MM.1S (cell line): ENCODE data around the gene KRTAP20-2.

ENCODE experiments used
- DNase-seq: peaks from one replicate; pipeline ENCODE4 v3.0.0-alpha.2; 2015
- H2AFZ ChIP-seq: fragments of 300-600 bp; sonication (generic); 2 replicates; pipeline ENCODE4 v1.6.0; 2016; ENCODE audit warnings: antibody characterized with exemption, low read length
- H3F3A ChIP-seq: fragments of 300-600 bp; sonication (generic); 2 replicates; pipeline ENCODE4 v1.6.1; 2016; ENCODE audit warnings: mild to moderate bottlenecking, antibody characterized with exemption, low read length, moderate library complexity, mixed read lengths; ENCODE audit not compliant: insufficient read depth
- H3K27ac ChIP-seq: fragments of 300-600 bp; sonication (generic); 2 replicates; pipeline ENCODE4 v1.5.1; 2016; ENCODE audit warnings: mild to moderate bottlenecking, low read length
- H3K27me3 ChIP-seq: fragments of 300-600 bp; sonication (generic); replicated peaks from 2 replicates; pipeline ENCODE4 v1.6.0; 2016; ENCODE audit warnings: low read length; ENCODE audit not compliant: insufficient read depth
- H3K36me3 ChIP-seq: fragments of 300-600 bp; sonication (generic); replicated peaks from 2 replicates; pipeline ENCODE4 v1.6.1; 2016; ENCODE audit warnings: mild to moderate bottlenecking, low read length, mixed read lengths; ENCODE audit not compliant: insufficient read depth
- H3K4me1 ChIP-seq: fragments of 300-600 bp; sonication (generic); 2 replicates; pipeline ENCODE4 v1.6.1; 2016; ENCODE audit warnings: low read length, mixed read lengths
- H3K4me2 ChIP-seq: fragments of 300-600 bp; sonication (generic); 2 replicates; pipeline ENCODE4 v1.6.0; 2016; ENCODE audit warnings: low read depth, low read length
- H3K4me3 ChIP-seq: fragments of 300-600 bp; sonication (generic); 2 replicates; pipeline ENCODE4 v1.5.1; 2016; ENCODE audit warnings: low read length, mixed read lengths
- H3K79me2 ChIP-seq: fragments of 300-600 bp; sonication (generic); 2 replicates; pipeline ENCODE4 v1.6.1; 2016; ENCODE audit warnings: mixed run types, low read length, mixed read lengths
- H3K9ac ChIP-seq: fragments of 300-600 bp; sonication (generic); 2 replicates; pipeline ENCODE4 v1.6.1; 2016; ENCODE audit warnings: low read length, mixed read lengths
- H3K9me2 ChIP-seq: fragments of 300-600 bp; sonication (generic); replicated peaks from 2 replicates; pipeline ENCODE4 v1.6.1; 2016; ENCODE audit warnings: mild to moderate bottlenecking, low read length, mixed read lengths; ENCODE audit not compliant: insufficient read depth
- H3K9me3 ChIP-seq: fragments of 300-600 bp; sonication (generic); replicated peaks from 2 replicates; pipeline ENCODE4 v1.6.1; 2016; ENCODE audit warnings: mild to moderate bottlenecking, low read length, mixed read lengths; ENCODE audit not compliant: insufficient read depth
- H4K20me1 ChIP-seq: fragments of 300-600 bp; sonication (generic); 2 replicates; pipeline ENCODE4 v1.6.1; 2016; ENCODE audit warnings: mild to moderate bottlenecking, low read length, moderate library complexity, mixed read lengths; ENCODE audit not compliant: insufficient read depth
- CTCF ChIP-seq: fragments of 300-600 bp; sonication (generic); IDR thresholded peaks from 2 replicates; pipeline ENCODE4 v1.5.1; 2016; ENCODE audit warnings: antibody characterized with exemption, low read length, mixed read lengths
- EZH2 ChIP-seq: fragments of 300-600 bp; sonication (generic); optimal IDR thresholded peaks from 2 replicates; pipeline ENCODE3; 2017; ENCODE audit warnings: low read depth, mild to moderate bottlenecking, antibody characterized with exemption, low read length, mixed read lengths
- EZH2phosphoT487 ChIP-seq: fragments of 300-600 bp; sonication (generic); IDR thresholded peaks from 2 replicates; pipeline ENCODE4 v1.6.1; 2018; ENCODE audit warnings: antibody characterized with exemption, low read length

KRTAP20-2 gene

GRCh38 chr21:30652891-30653290, 17.9 kb downstream of the KRTAP20-2 start:
- Histone ChIP-seq H4K20me1 (no peaks in the 10 kb centered on the region), H3K27ac (no peak overlapping the region), H3K9me2 (no peaks in the 10 kb centered on the region), H3K79me2 (no peaks in the 10 kb centered on the region), H3K4me1 (no peaks in the 10 kb centered on the region), H3K4me2 (no peak overlapping the region), H3K4me3 (no peak overlapping the region), H3K9ac (no peak overlapping the region), H3K27me3 (no peaks in the 10 kb centered on the region), H3K9me3 (no peaks in the 10 kb centered on the region), H3K36me3 (no peaks in the 10 kb centered on the region), H2AFZ (no peak overlapping the region), H3F3A (no peaks in the 10 kb centered on the region)
- no peak for DNase-seq
- TF ChIP-seq EZH2 (no peak), EZH2phosphoT487 (no peak), CTCF (no peak)

- no peaks in the 10 kb centered on the region for H3K79me2 ChIP-seq
- no peak overlapping the region for H3K4me3 ChIP-seq
- H3K9ac ChIP-seq = no peak overlapping the region
- TF ChIP-seq CTCF = no peak
- no peak for TF ChIP-seq EZH2phosphoT487
- TF ChIP-seq EZH2 = no peak
- no peak overlapping the region for H3K4me2 ChIP-seq
- no peaks in the 10 kb centered on the region for H3K4me1 ChIP-seq
- no peaks in the 10 kb centered on the region for H3K9me2 ChIP-seq
- H3F3A ChIP-seq = no peaks in the 10 kb centered on the region
- no peaks in the 10 kb centered on the region for H3K36me3 ChIP-seq
- H3K27me3 ChIP-seq = no peaks in the 10 kb centered on the region
- no peak overlapping the region for H2AFZ ChIP-seq
- H3K27ac ChIP-seq = no peak overlapping the region
- no peak for DNase-seq
- no peaks in the 10 kb centered on the region for H3K9me3 ChIP-seq
- no peaks in the 10 kb centered on the region for H4K20me1 ChIP-seq
These were observed 33.8 kb downstream of the KRTAP20-2 start for GRCh38 chr21:30668776-30669175.

GRCh38 chr21:30672985-30673650, 38.1 kb downstream of the KRTAP20-2 start:
- Histone ChIP-seq H3K36me3 (no peaks in the 10 kb centered on the region), H3K27ac (no peak overlapping the region), H3K4me2 (no peak overlapping the region), H3K4me1 (no peaks in the 10 kb centered on the region), H3K27me3 (no peaks in the 10 kb centered on the region), H4K20me1 (no peaks in the 10 kb centered on the region), H3K4me3 (no peak overlapping the region), H3K9ac (no peak overlapping the region), H2AFZ (no peak overlapping the region), H3F3A (no peaks in the 10 kb centered on the region), H3K9me3 (no peaks in the 10 kb centered on the region), H3K9me2 (no peaks in the 10 kb centered on the region), H3K79me2 (no peaks in the 10 kb centered on the region)
- TF ChIP-seq CTCF (no peak), EZH2 (no peak), EZH2phosphoT487 (no peak)
- no peak for DNase-seq
